HG02571 (cell line): ENCODE measurements around the gene DIS3L2.

Experiments
- ATAC-seq: cut with Tn5 transposase; IDR thresholded peaks from one replicate; pipeline ENCODE4 v1.9.1; 2021; ENCODE audit warnings: mild to moderate bottlenecking, moderate library complexity; ENCODE audit not compliant: unreplicated experiment

The DIS3L2 gene

DNA sequence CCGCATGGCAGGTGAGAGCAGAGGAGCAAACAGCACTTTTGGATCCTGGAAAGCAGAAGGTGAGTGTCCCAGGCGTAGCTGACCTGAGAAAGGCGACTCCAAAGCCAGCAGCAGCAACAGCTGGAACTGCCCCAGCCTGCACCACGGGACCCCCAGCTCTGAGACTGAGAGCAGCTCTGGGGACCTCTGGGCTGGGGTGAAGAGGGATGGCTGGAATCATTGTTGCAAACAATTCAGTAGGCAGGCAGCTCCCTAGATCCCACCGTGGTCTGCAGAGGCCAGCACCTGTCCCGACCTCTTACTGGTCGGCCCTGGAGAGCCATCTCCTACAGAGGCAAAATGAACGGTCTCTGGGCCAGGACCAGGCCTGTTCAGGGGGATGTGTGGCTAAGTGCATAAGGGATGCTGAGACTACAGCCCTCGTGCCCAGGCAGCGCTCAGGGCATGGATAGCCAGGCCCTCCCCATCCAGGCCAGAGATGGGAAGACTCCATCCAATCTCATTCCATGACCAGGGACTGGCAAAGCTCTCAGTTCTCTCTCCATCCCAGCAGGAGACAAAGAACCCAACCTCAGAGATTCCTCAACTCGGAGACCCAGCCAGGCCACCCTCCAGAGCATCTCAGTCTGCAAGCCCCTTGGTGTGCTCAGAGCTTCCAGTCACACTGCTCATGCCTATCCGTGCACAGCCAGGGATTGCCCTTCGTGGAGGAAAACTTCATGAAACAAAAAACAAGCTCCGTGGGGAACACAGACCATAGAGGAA, 378.8 kb downstream of the DIS3L2 start:
- no peak for ATAC-seq

DNA sequence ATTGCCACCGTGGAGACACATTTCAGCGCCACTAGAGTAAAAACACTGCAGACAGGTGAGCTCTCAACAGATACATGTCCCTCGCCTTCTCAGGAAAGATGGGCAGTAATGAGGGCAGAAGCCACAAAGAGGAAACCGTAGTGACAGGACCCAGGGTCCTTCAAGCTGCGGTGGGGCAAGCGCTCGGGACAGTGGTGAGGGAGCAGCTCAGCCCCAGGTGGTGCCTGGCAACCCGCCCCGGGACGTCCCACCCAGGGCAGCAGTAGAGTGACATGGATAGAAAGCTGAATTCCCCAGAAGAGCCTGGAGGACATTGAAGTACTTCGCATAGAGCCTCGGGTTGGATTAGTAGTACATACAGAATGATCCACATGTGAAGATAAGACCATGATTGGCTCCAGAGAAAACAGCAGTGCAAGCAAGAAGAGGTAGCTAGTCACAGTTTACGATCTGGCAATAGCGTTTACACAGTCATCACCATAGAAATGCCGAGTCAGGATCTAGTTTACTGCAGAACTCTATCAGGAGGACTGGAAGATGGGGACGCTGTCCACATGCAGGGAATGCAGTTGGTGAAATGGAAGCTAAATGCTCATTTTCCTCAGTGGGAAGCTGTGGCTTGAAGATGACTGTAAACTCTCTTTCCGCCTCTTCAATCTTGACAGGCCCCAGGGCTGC, 379.7 kb downstream of the DIS3L2 start:
- ATAC-seq: no peak

DNA sequence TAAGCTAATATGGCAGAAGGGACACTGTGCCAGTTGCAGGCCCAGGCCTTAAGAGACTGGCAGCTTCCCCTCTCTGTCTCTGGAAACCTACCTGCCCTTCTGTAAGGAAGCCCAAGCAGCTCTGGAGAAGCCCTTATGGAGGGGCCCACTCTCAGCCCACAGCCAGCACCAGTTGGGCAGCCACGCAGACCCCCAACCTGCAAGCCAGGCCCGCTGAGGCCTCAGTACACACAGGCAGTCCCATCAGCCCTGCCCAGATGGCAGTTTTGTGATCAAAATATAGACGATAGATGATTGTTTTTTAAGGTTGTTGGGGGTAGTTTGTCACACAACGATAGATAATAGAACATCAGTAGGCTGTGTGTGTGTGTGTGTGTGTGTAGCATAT, 380.2 kb downstream of the DIS3L2 start:
- ATAC-seq: no peak

DNA sequence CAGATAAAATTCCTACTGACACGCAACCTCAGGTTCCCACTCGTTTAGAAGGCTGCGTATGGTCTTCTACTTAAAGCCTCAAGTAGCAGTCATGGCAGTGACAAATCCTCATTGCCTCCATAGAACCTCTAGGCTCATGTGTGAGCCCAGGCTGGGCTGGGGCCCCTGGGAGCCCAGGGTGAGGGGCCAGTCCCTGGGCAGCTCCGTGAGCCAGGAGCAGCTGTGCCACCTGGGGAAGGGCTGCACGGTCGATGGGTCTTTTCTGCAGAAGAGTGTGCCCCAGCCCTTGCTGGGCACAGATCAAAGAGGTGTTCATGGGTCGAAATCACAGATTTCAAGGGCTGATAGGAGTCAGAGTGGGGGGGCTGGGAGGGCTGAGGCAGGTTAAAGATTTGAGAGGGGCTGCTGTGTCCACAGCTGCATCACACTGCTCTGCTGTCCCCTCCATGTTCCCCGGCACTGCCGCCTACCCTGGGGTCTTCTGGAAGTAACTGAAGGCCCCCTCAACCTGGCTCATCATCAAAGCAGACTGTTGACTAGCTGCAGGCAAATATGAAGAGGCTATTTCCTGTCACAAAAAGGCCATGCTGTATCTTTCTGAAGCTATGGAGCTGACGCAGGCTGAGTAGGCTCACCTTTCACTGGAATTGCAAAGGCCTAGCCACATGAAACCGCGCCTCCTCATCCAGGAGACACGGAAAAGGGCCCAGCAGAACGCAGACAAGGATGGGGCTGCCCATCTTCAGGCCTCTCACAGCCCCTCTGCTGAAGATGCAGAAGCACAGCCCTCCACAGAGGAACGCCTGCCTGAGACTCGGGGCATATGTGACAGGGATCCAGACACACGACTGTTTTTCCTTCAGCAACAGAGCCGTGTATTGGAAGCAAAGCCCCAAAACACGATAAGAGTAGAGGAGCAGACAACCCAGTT, 381.4 kb downstream of the DIS3L2 start:
- no peak for ATAC-seq

DNA sequence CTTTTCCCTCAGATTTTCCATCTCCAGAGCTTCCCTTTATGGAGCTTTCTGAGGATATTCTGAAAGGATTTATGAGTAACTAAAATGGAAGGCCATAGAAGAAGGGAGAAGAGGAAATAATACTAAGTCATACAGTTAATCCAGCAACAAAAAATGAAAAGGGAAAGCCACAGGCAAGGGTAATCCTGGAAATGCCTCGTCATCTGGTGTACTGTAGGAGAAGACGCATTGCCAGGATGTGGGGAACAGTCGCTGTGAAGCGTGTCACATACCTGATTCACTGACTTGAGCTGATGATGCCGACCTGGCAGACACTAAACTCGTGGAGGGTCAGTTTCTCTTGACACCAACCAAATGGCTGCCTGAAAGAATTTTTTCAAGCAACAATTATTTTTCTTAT, 382.3 kb downstream of the DIS3L2 start:
- ATAC-seq: no peak

DNA sequence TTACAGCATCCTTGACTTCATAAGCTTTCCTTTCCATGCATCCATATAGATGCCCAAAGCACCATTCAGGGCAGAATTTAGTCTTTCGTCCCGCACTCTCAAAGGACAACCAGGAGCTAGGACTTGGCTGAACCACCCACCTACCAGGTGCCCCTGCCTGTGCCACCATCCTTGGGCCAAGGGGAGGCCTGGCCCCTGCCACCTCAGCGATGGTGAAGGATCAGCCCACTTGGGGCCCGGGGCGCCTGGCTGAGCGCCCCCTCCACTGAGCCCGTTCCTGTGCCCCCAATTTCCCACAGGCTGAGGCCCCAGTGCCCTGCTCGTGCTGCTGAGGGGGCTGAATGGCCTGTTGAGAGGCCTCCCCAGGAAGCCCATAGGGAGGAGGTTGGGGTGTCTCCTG, 383.7 kb downstream of the DIS3L2 start:
- no peak for ATAC-seq

DNA sequence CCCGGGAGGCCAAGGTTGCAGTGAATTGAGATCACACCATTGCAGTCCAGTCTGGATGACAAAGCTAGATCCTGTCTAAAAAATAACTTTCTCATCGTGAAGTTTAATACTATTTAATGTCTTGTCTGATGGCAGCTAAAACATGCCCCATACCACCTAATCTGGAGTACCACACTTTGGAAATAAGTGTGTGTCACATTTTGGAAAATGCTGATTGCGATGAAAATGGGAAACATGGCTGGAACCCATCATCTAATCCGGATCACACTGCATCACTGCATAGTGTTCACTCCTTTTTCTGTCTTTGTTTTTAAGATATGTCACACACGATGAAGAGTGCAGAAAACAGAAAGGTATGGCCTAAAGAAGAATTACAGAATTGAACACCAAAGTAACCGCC, 385.9 kb downstream of the DIS3L2 start:
- ATAC-seq: no peak

DNA sequence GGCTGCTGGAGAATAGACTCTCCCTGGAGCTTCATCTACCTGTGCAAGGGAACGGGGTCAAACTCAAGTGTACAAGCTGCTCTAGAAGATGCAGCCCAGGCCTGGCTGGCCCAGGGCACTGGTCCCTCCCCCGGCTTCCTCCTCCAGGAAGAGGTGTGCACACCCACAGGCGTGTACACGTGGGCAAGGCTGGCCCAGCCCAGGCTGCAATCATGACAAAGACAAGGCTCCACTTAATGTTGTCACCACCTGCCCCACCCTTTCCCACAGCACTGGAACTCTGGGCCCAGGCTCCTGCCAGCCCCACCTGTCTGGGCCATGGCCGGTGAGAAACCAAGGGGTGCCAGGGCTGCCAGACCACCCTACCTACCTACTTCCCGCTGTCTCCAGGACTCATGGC, 387.4 kb downstream of the DIS3L2 start:
- ATAC-seq: no peak

DNA sequence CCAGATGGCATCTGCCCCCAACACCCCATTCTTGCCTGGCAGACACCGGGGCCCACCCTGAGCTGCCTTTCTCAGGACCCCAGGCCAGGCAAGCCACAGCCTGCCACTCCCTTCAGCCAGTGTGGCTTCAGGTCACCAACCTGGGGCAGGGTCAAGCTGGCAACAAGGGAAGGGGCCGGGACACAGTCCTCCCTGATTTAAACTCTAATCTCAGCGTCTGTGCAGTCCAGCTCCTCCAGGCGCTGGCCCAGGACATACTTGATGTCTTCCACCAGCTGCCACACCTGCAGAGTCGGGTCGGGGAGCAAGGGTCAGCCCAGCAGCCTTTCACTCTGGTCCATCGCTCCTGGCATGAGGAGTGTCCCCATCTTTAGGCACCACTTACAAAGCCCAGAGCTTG, 388.0 kb downstream of the DIS3L2 start:
- no peak for ATAC-seq

DNA sequence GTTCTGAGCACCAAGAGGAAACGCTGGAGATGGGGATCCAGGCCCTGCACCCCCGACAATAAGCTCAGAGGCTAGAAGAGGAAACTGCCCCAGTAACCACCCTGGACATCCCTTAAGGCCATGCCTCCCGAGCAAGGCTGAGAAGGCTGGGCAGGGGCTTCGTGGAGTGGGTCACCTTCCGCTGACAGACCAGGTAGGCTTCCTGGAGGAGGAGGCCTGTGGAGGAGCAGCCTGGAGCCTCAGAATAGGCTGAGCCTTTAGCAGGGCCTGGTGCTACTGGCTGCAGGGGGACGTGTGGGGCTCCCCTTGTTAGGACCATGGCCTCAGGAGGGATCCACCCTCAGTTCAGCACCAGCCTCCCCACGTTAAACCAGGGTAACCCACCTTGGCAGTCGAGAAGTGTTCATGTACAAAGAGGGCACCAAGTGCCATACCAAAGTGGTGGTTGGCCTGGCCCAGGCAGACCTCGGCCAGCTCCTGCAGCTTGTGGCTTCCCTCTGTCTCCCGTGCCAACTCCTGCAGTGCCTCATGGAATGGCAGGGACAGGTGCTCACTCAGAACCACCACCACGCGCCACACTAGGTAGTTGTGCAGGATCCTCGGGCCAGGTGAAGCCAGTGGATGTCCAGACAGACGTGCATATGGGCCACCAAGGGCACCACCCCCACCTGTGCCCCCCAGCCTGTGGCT, 388.6 kb downstream of the DIS3L2 start:
- ATAC-seq: no peak

DNA sequence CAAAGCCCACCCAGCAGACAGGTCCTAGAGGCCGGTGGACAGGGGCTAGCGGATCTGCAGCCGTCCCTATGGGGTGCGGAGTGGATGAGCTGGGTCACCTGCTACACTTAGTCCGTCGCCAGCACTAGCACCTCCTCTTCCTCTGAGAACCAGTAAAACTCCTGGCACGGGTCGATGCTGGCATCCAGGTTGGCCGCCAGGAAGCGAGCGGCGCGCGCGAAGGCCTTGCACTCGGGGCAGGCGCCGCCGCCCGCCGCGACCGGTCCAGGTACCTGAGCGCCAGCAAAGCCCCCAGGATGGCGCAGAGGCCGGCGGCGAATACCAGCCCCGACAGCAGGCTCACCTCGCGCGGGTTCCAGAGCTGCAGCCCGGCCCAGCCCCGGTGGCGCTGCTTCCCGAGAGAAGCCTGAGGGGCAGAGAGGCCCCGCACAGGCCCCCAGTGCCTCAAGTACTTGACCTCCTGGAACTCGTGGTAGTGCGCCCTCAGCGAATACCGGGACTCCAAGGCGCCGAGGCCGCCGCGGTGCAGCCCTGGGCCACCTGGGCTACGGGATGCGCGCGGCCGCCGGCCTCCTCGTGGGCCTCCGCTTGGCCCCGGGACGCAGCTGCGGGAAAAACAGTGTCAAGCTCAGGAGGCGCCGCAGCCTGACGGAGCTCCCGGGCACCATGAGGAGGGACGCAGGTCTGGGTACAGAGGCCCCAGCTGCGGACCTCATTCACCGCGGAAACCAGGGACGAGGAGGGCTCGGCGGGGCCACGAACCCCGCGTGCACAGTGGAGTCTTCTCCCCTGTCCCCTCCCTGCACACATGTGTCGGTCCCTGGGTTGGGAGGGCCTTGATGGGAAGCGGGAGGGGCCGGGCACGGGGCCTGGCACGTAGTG, 389.5 kb downstream of the DIS3L2 start:
- ATAC-seq: no peak

DNA sequence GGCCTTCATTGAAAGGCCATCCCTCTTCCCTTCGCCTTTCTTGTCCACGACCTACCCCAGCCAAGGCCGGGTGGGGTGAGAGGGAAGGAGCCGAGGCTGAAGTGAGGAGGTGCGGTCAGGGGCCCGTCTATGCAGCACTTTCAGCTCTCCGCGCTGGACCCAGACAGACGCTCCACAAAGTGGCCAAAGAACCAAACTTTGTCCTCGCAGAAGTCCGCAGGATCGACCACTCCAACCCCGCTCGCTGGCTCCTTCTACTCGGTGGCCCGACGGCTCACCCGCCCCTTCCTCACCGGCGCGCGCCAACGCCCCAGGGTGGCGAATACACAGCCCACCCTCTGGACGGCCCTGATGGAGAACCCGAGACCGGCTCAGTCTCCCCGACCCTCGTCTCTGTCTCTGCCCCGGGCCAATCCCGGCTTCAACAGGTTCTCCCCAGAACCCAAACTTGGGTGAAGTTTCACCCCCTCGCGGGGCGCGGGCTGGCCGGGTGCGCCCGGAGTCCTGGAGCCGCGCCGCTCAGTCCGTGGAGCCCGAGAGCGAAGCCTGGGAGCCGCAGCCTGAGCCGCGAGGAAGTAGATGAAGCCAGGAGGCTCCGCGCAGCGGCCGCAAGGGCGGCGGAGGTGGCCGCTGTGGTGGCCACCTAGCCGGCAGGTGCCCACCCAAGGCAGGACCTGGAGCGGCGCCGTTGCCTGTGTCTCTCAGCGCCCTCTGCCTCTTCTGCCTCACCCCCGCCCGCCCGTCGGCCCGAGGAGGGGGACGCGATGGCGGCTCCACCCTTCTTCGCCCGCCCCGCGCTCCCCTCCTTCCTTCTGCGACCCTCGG, 390.4 kb downstream of the DIS3L2 start:
- no peak for ATAC-seq

DNA sequence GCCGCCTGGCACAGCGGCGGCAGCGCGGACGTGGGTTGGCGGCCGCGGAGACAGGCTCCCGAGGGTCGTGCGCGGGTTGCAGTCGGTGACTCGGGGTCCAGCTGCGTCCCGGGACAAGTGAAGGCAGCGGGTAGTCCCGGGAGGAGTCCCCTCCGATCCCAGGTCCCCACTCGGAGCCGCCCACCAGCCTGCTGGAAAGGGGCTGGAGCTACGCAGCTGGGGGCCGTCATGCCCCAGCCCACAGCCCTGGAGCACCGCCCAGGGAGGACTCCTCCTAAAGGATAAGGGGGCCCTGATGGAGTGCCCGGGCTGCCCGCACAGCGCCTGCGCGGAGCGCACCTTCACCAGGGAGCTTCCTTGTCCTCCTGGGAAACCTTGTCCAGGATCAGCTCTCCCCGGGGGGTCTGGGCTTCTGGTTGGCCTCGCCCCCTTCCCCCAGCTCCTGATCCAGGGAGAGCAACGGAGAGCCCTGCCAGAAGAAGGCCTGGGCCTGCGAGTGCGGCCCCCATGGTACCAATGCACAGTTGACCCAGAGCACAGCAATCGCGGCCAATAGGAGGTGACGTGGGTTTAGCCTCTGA, 391.1 kb downstream of the DIS3L2 start:
- no peak for ATAC-seq

DNA sequence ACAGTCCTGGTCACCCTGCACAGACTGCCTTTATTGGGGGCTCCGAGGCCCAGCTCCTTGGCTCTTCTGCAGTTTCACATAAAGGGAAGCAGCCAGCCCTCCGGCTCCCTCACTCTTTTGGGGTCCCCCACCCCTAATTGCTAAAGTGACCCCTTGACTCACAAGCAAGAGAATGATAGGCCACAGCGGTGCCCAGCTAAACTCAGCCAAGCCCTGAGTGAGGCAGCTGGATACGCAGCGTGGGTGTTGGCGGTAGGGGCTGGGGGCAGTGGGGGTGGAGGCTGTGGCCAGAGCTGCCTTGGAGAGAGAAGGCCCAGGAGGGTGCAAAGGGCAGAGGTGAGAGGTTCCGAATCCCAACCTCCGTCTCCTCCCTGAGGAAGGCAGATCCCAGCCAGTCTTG, 391.6 kb downstream of the DIS3L2 start:
- ATAC-seq: no peak

DNA sequence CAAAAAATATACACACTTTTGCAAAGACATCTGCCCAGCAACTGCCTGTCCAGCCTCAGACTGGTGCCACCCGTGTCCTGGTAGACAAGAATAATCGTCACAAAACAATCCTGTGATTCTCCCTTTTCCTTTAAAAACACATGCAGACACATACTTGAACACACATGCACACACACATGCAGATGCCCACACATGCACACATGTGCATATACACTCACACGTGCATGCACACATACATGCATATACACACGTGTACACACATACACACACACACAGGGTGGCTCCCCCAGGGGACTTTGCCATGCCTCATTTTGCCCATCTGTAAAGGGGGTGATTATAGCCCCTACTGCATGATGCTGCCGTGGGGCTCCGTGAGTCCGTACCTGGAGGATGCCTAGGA, 392.1 kb downstream of the DIS3L2 start:
- no peak for ATAC-seq

DNA sequence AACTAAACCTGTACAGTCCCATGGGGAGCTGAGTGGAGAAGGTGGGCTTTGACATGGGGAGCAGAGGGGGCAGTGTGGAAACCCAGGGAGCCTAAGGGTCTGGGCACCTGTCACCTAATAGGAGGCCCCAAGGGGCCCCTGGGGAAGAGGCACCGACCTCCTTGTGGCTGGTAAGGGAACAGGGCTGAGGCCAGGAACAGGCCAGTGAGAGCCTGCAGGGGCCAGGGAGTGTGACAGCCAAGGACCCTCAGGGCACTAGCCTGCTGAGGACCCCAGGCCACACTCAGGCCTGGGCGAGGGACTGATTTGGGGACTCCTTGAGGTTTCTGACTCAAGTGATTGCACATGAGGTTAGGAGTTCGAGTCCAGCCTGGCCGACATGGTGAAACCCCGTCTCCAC, 392.6 kb downstream of the DIS3L2 start:
- no peak for ATAC-seq

DNA sequence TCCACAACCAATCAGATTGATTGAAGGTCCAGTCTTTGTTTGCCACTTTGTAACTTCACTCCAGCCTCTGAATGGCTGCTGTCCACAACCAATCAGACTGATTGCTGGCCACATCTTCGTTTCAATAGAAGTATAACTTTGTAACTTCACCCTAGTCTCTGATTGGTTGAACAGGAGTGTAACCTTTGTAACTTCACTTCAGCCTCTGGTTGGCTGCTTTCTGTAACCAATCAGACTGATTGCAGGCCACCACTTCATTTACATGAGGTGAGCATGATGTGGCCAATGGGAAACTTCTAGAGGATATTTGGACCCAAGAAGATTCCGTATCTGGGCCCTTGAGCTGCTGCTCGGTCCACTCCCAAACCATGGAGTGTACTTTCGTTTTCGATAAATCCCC, 400.1 kb downstream of the DIS3L2 start:
- no peak for ATAC-seq

DNA sequence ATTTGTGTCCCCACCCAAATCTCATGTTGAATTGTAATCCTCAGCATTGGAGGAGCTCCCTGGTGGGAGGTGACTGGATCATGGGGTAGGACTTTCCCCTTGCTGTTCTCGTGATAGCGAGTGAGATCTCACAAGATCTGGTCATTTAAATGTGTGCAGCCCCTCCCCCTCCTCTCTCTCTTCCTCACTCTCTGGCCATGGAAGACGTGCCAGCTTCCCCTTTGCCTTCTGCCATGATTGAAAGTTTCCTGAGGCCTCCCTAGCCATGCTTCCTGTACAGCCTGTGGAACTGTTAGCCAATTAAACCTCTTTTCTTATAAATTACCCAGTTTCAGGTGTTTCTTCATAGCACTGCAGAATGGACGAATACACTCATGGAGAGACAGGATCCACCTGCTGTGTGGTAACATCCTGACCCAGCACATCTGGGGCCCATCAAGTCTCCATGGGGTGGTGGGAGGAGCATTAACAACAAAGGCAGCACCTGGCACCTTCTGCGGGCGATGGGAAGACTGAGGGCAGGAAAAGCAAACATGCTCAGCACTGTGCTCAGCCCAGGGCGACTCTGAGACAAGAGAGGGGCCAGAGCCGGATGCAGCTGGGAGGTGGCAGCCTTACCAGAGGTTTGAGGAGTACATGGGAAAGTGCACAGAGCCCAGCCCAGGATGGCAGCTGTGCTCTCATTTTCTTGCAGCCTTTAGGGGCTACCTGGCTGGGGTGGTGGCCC, 400.8 kb downstream of the DIS3L2 start:
- no peak for ATAC-seq
